OCI-M2 (cell line): ENCODE measurements around the gene MED13L.
"Not testable (repeated sequence)": the region's sequence is repeated elsewhere in the genome, so short reads cannot be mapped to it uniquely, and the experiment has no call there.

Source experiments
- DNase-seq: peaks from one replicate; lab custom pipeline; 2025; ENCODE audit not compliant: unreplicated experiment; lab: John Stamatoyannopoulos, UW

MED13L gene

DNA sequence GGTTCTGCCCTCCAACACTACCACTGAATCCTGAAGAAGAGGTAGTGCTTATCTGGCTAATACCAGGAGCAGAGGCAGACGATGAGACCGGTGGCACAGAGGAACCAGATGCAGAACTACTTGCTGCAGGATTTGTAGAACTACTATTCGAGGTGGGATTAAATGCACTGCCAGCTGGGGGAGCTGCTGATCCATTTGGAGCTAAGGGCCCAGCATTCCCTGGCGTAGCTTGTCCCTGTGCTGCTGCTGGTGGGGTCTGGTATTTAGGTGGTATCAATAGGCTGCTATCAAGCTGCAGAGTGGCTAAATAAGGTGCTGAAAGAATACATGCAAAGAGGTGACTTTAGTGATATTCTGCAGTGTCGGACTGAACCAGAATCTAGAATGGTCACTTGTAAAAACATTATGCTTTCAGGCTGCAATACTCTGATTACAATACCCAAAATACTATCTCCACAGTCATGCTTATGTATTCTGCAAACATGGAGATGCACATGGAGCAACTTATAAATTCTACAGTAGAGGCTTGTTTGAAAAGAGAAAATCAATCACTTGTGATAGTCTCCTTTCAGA, 294.2 kb downstream of the MED13L start:
- DNase-seq: no peak

- DNase-seq: no peak
Observed at GRCh38 chr12:115980339-115980738, 297.2 kb downstream of the MED13L start.

- no peak for DNase-seq
Observed at GRCh38 chr12:115979851-115980250, 297.6 kb downstream of the MED13L start.

- DNase-seq: no peak
Observed at GRCh38 chr12:115979351-115979750, 298.1 kb downstream of the MED13L start.

- not testable (repeated sequence) for DNase-seq
Observed at GRCh38 chr12:115976829-115977228, 300.7 kb downstream of the MED13L start.

DNA sequence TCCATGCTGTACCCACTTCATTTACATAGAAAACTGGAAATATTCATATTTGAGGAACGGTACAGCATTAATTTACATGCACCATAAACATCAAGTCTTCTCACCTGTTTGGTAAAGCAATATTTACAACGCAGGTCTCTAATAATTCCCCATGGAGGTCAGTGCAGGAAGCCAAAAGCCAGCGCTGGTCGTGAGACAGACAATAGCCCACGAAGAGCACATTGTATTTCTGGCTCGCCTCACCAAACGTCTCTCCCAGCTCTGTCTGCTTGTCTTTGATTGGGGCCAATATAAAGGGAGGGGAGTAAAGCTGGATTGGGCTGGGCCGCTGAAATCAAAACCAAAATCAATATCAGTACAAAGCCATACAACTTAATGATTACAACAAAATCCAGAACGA, 302.1 kb downstream of the MED13L start:
- DNase-seq: no peak

- DNase-seq: no peak
Observed at GRCh38 chr12:115973968-115974724, 303.3 kb downstream of the MED13L start.

DNA sequence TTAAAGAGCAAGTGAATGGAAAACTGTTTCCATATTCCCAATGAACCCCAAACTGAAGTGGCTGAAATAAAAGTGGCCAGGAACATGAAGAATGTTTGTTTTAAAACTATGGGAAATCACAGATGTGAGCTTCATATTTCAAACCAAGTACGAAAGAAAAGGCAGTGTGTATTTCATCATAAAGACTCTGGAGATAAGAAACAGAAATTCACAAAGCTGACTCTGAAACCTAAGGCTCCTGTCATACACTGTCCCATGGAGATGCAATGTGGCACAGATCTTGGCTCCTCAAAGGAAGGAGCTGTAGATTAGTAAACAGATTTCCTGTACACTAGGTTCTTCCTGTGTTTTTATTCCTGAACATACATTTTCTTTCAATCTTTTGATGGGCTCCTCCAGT, 304.4 kb downstream of the MED13L start:
- no peak for DNase-seq

GRCh38 chr12:115972241-115972640, 305.3 kb downstream of the MED13L start:
- DNase-seq: no peak

- no peak for DNase-seq
Observed at GRCh38 chr12:115968211-115968610, 309.3 kb downstream of the MED13L start.

DNA sequence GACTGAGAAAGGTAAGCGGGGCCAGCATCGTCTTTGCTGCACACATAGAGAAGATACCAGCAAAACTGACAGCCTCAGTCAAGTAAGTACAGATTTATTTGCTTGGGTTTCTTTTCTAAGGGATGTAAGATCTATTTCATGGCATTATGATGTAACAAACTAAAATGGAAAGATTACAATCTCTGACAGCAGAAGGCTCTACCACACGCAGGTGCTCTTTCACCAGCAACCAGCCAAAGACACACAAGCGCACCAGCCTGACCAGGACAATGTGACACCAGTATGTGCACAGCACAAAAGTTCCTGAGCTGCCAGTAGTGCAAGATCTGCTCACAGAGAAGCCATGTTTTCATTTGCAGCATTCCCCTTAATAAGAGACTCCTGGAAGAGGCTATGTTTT, 311.1 kb downstream of the MED13L start:
- no peak for DNase-seq

- DNase-seq: no peak
Observed at GRCh38 chr12:115964626-115965025, 312.9 kb downstream of the MED13L start.

- no peak for DNase-seq
Observed at GRCh38 chr12:115964214-115964613, 313.3 kb downstream of the MED13L start.

DNA sequence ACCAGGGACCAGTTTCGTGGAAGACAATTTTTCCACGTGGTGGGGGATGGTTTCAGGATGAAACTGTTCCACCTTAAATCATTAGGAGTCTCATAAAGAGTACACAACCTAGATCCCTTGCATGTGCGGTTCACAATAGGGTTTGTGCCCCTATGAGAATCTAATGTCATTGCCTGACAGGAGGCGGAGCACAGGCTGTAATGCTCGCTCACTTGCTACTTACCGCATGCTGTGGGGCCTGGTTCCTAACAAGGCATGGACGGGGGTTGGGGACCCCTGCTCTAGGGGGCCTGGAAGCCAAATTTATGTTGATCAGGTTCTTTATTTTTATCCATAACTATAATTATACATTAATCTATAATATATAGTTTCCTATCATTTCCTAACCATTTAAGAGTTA, 315.3 kb downstream of the MED13L start:
- no peak for DNase-seq

DNA sequence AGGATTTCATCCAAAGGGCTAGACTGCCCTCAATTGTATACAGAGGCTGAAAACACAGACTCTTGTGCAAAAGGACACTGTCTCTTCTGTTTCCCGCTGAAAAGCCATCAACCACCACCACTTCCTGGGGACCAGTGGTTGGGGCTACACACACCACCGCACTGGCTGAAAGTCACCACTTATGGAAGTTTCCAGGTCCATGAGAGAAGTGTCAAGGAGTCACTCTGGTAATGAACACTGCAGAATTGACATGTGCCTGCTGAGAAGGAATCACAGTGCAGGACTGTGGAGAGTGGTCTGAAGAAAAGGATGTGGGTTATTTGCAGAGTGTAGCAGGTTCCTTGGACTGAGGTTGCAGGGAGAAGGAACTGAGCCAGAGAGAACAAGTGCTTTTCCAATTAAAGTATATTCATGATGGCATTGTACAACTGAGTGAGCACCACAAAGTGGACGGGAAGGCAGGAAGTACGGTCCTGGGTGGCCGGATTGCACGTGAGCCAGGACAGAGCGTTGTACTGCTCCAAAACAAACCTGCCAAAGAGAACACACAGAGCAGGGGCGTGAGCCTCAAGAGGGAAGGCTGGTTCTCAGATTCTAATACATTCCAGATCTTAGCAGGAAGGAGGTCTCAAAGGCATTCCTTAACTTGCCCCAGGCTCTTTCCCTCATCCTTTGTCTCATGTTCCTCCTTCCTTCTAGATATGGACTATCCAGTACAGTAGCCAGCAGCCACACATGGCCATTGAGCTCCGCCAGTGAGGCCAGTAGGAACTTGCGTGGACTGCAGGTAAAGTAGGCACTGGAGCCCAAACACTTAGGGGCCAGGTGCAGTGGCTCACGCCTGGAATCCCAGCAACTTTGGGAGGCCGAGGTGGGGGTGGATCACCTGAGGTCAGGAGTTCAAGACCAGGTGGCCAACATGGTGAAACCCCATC, 316.4 kb downstream of the MED13L start:
- no peak for DNase-seq

- no peak for DNase-seq
Observed at GRCh38 chr12:115957686-115958290, 319.7 kb downstream of the MED13L start.

DNA sequence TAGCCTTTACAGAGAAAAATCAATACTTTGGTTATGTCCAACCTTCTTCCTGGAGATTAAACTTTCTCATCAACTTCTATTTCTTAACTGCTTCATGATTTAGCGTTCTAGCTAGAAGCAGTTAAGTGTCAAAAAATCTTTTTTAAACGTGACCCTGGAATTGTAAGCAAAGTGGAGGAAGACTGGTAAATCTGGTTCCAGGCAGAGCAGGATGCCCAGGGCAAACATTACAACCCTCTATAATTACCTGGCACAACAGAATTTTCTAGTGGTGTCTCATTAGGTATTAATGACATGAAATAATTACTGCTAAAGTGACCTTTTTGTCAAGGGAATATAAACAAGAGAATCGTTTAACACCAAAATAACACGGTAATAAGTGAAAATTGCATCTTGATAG, 320.8 kb downstream of the MED13L start:
- DNase-seq: no peak

- DNase-seq: no peak
Observed at GRCh38 chr12:115956236-115956635, 321.3 kb downstream of the MED13L start.

GRCh38 chr12:115953450-115953849, 324.0 kb downstream of the MED13L start:
- no peak for DNase-seq

- no peak for DNase-seq
Observed at GRCh38 chr12:115953031-115953430, 324.5 kb downstream of the MED13L start.

- DNase-seq: no peak
Observed at GRCh38 chr12:115950959-115951358, 326.5 kb downstream of the MED13L start.
